Gastrocnemius medialis (tissue), 4 donors: ENCODE measurements around the gene LMAN2L. TPM values are rescaled to one million over a fixed set of nuclear protein-coding genes. Genes with fewer than 3 reads are reported as not detected.

ENCODE experiments used
- ATAC-seq, 2 donors: fragments of 150-250 bp; one replicate each; pipeline ENCODE4 v1.9.1; 2016
- DNase-seq, 2 donors: peaks; one replicate each; pipeline ENCODE4 v3.0.0-alpha.2; 2019
- H3K27ac ChIP-seq, 4 donors: fragments of 200-600 bp; sonication (generic); 1 replicate in 1 of 4; 2 replicates in 3 of 4; pipeline ENCODE4 v1.5.1; 2016 to 2018; ENCODE audit warnings: mild to moderate bottlenecking in 2 of 4, moderate library complexity in 1 of 4
- H3K27me3 ChIP-seq, 3 donors: fragments of 200-600 bp; sonication (generic) in 2 of 3; 1 replicate in 1 of 3; 2 replicates in 2 of 3; pipeline versions ENCODE4 v1.5.1 to v1.6.0; 2016 to 2019; ENCODE audit warnings: mild to moderate bottlenecking in 1 of 3, moderate library complexity in 1 of 3
- H3K36me3 ChIP-seq, 2 donors: fragments of 200-600 bp; sonication (generic) in 1 of 2; one replicate each; pipeline ENCODE4 v1.5.1; 2017 to 2018
- H3K4me1 ChIP-seq, 2 donors: fragments of 200-600 bp; sonication (generic) in 1 of 2; one replicate each; pipeline ENCODE4 v1.5.1; 2016 to 2017; ENCODE audit warnings: mild to moderate bottlenecking in 2 of 2
- H3K4me3 ChIP-seq, 4 donors: fragments of 200-600 bp; sonication (generic) in 3 of 4; 1 replicate in 1 of 4; 2 replicates in 3 of 4; pipeline ENCODE4 v1.5.1; 2016 to 2019; ENCODE audit warnings: mild to moderate bottlenecking in 2 of 4
- H3K9me3 ChIP-seq, 3 donors: fragments of 200-600 bp; sonication (generic) in 2 of 3; 1 replicate in 1 of 3; 2 replicates in 2 of 3; pipeline ENCODE4 v1.5.1; 2016 to 2019
- CTCF ChIP-seq, 5 experiments: fragments of 450-650 bp in 3 of 5; fragments of 200-600 bp in 2 of 5; sonication (generic) in 2 of 5; IDR thresholded peaks in 4 of 5; conservative IDR thresholded peaks in 1 of 5; 1 replicate in 4 of 5; 2 replicates in 1 of 5; pipeline ENCODE4 v1.5.1; 2016 to 2019; ENCODE audit warnings: antibody characterized with exemption in 5 of 5, mild to moderate bottlenecking in 3 of 5, moderate library complexity in 3 of 5
- POLR2A ChIP-seq, 2 donors: fragments of 450-650 bp; IDR thresholded peaks; one replicate each; pipeline ENCODE4 v1.6.1; 2017; ENCODE audit warnings: antibody characterized with exemption in 2 of 2, mild to moderate bottlenecking in 2 of 2, moderate library complexity in 2 of 2
- in situ Hi-C, 4 donors: fragments of 200-750 bp; cut with MboI; loops; one replicate each; pipeline versions ENCODE4 v1.15.0 to v1.8.0; 2017; ENCODE audit warnings: low sequenced_read_pairs in 4 of 4
- intact Hi-C: fragments of 100-400 bp; cut with DNase I; formaldehyde crosslinking; loops from one replicate; pipeline ENCODE4 v1.15.1; 2023; ENCODE audit warnings: low total_unique reads
- total RNA-seq, 4 donors: library from RNA; depleted of rRNA; stranded (reverse); fragments of >200 nt; gene quantifications; one replicate each; pipeline versions ENCODE4 v1.1.0 to v1.2.3, GENCODE V29; 2016

Gene LMAN2L
- total RNA-seq, 4 donors from 2014 or later: 8.8 to 17.3 (median 16.4) TPM

- TF ChIP-seq CTCF (IDR thresholded peaks at IDR 0.05 in 4 of 5, conservative IDR thresholded peaks at IDR 0.05 in 1 of 5): no peak
- TF ChIP-seq POLR2A (IDR thresholded peaks at IDR 0.05): no peak
- Histone ChIP-seq H3K4me3 (no peak overlapping the region), H3K4me1 (peaks cover 32 to 33% of the 10 kb centered on the region in 2 donors), H3K27me3 (no peaks in the 10 kb centered on the region), H3K9me3 (no peaks in the 10 kb centered on the region), H3K27ac (no peak overlapping the region), H3K36me3 (no peaks in the 10 kb centered on the region)
- ATAC-seq (no peak), DNase-seq (no peak)
- intact Hi-C loops (no loop called here), in situ Hi-C loops (loop anchor here in 1 of 4 donors (10.0 kb wide), 1 partner anchor 124 kb away; the partner anchor contains the start of gene KANSL3)
Observed at GRCh38 chr2:96758987-96759386, 19.1 kb upstream of the LMAN2L start.

DNA sequence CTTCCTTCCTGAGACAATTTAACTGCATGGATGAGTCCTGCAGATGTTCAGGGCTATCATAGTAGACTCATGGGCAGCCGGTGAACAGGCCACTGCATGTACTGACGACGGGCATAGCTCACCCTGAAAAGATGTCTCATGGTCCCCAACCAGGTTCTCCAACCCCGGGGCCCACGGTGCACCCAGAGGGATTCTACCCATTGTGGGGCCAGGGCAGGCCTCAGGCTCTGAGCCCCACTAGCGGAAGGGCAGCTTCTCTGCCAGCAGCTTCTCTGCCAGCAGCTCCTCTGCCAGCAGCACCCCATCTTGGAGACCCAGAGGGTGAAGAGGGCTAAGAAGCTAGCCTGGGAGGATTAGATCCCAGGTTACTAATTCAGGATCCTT lies 17.6 kb upstream of the LMAN2L start:
- Histone ChIP-seq H3K27me3 (no peaks in the 10 kb centered on the region), H3K27ac (no peak overlapping the region), H3K9me3 (no peaks in the 10 kb centered on the region), H3K4me3 (no peak overlapping the region), H3K4me1 (peaks cover 17 to 18% of the 10 kb centered on the region in 2 donors), H3K36me3 (no peaks in the 10 kb centered on the region)
- TF ChIP-seq CTCF (IDR thresholded peaks at IDR 0.05 in 4 of 5, conservative IDR thresholded peaks at IDR 0.05 in 1 of 5): no peak
- TF ChIP-seq POLR2A (IDR thresholded peaks at IDR 0.05): no peak
- in situ Hi-C loops (loop anchor here in 1 of 4 donors (10.0 kb wide), 1 partner anchor 123 kb away; the partner anchor contains the start of gene KANSL3), intact Hi-C loops (no loop called here)
- DNase-seq (no peak), ATAC-seq (no peak)

GRCh38 chr2:96756788-96757476 lies 17.1 kb upstream of the LMAN2L start:
- DNase-seq (no peak), ATAC-seq (no peak)
- in situ Hi-C loops: loop anchor here in 1 of 4 donors (10.0 kb wide), 1 partner anchor 122 kb away; the partner anchor contains the start of gene KANSL3
- Histone ChIP-seq H3K36me3 (no peaks in the 10 kb centered on the region), H3K27ac (no peak overlapping the region), H3K9me3 (no peaks in the 10 kb centered on the region), H3K4me3 (no peak overlapping the region), H3K27me3 (no peaks in the 10 kb centered on the region), H3K4me1 (peaks cover 12% of the 10 kb centered on the region in 2 donors)
- intact Hi-C loops: no loop called here
- TF ChIP-seq POLR2A (IDR thresholded peaks at IDR 0.05) (no peak), CTCF (IDR thresholded peaks at IDR 0.05 in 4 of 5, conservative IDR thresholded peaks at IDR 0.05 in 1 of 5) (no peak)

GRCh38 chr2:96754317-96754716 lies 14.5 kb upstream of the LMAN2L start:
- Histone ChIP-seq H3K4me3 (no peak overlapping the region), H3K9me3 (no peaks in the 10 kb centered on the region), H3K36me3 (no peaks in the 10 kb centered on the region), H3K27me3 (no peaks in the 10 kb centered on the region), H3K27ac (no peak overlapping the region), H3K4me1 (no peaks in the 10 kb centered on the region)
- DNase-seq: no peak
- no peak for ATAC-seq
- intact Hi-C loops (no loop called here), in situ Hi-C loops (loop anchor here in 1 of 4 donors (10.0 kb wide), 1 partner anchor 120 kb away; the partner anchor contains the start of gene KANSL3)
- TF ChIP-seq CTCF (IDR thresholded peaks at IDR 0.05 in 4 of 5, conservative IDR thresholded peaks at IDR 0.05 in 1 of 5): no peak
- no peak for TF ChIP-seq POLR2A (IDR thresholded peaks at IDR 0.05)
